Activated naive CD4-positive, alpha-beta T cell treated with anti-CD3 and anti-CD28 coated beads for 36 hours (primary cell): ENCODE data around the gene TPSG1. TPM values are rescaled to one million over a fixed set of nuclear protein-coding genes. Genes with fewer than 3 reads are reported as not detected.
"Not testable (repeated sequence)": the region's sequence is repeated elsewhere in the genome, so short reads cannot be mapped to it uniquely, and the experiment has no call there.

Source experiments
- CTCF ChIA-PET: fragments of 350-600 bp; sonication (Branson Sonifier 250); formaldehyde crosslinking; loops from one replicate; lab custom pipeline; 2021; ENCODE audit warnings: antibody characterized with exemption; lab: Charles Lee
- DNase-seq: peaks from one replicate; pipeline ENCODE4 v3.0.0-alpha.2; 2020
- H3K27ac Mint-ChIP-seq: one replicate; pipeline ENCODE4 v1.8.0; 2021; ENCODE audit warnings: mild to moderate bottlenecking, mixed read lengths
- H3K27me3 Mint-ChIP-seq: one replicate; pipeline ENCODE4 v1.8.0; 2021; ENCODE audit warnings: low read depth, mixed read lengths
- H3K36me3 Mint-ChIP-seq: one replicate; pipeline ENCODE4 v1.8.0; 2021; ENCODE audit warnings: low read depth, mixed read lengths
- H3K4me1 Mint-ChIP-seq: one replicate; pipeline ENCODE4 v1.8.0; 2021; ENCODE audit warnings: low read depth, mixed read lengths
- H3K4me3 Mint-ChIP-seq: one replicate; pipeline ENCODE4 v1.8.0; 2021; ENCODE audit warnings: mild to moderate bottlenecking, moderate library complexity, mixed read lengths
- H3K9me3 Mint-ChIP-seq: one replicate; pipeline ENCODE4 v1.8.0; 2021; ENCODE audit warnings: mixed read lengths
- intact Hi-C: fragments of 100-400 bp; cut with micrococcal nuclease; formaldehyde crosslinking; loops from one replicate; pipeline ENCODE4 v1.15.1; 2023
- total RNA-seq, 2 experiments: library from RNA; stranded (reverse); gene quantifications; one replicate each; pipeline ENCODE4 v1.2.3, GENCODE V29; 2021

TPSG1 gene
- total RNA-seq, 2 experiments from 2014 or later = not detected

DNA sequence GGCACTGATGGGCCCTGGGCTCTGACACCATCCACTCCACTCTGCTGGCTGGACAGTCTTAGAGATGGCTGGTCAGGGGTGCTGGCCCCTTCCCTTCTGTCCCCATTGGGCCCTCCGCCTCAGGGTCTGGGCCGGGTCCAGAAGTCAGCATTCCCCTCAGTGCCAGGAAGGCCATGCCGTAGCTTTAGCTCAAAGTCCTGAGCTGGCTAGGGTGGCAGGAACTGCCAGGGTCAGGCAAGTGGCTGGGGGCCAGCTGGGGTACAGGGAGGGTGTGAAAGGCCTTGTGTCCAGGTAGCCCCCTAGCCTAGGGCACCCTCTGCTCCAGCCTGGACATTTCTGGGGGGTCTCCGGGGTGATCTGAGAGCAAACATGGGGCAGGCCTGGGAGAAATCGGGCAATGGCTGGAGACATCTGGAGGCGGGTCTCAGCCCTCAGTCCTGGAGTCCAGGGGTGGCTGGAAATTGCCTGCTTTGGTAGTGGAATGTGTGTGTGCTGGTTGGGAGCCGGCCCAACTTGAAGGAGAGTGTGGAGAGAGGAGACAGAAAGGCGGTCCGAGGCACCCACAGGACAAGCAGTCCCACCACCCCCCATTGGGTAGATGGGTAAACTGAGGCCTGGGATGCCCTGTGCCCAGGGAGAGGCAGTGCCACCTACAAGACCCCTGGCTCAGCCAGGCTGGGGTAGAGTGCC is 32.5 kb downstream of the TPSG1 start:
- no peaks in the 10 kb centered on the region for H3K36me3 Mint-ChIP-seq
- no peak for DNase-seq
- no peaks in the 10 kb centered on the region for H3K9me3 Mint-ChIP-seq
- CTCF ChIA-PET = no interaction called here
- peaks cover 3% of the 10 kb centered on the region for H3K27me3 Mint-ChIP-seq
- no peaks in the 10 kb centered on the region for H3K4me1 Mint-ChIP-seq
- no peak overlapping the region for H3K27ac Mint-ChIP-seq
- intact Hi-C loops = no loop called here
- H3K4me3 Mint-ChIP-seq = no peak overlapping the region

DNA sequence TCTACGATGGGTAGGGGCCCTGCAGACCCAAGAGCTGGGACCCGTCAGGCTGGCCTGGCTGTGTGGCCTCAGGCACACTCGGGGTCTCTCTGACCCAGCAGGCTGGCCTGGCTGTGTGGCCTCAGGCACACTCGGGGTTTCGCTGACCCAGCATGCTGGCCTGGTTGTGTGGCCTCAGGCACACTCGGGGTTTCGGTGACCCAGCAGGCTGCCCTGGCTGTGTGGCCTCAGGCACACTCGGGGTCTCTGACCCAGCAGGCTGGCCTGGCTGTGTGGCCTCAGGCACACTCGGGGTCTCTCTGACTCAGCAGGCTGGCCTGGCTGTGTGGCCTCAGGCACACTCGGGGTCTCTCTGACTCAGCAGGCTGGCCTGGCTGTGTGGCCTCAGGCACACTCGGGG is 34.3 kb downstream of the TPSG1 start:
- H3K4me3 Mint-ChIP-seq, H3K36me3 Mint-ChIP-seq, H3K9me3 Mint-ChIP-seq, DNase-seq, CTCF ChIA-PET, H3K4me1 Mint-ChIP-seq, H3K27ac Mint-ChIP-seq, intact Hi-C loops, H3K27me3 Mint-ChIP-seq: not testable (repeated sequence)

DNA sequence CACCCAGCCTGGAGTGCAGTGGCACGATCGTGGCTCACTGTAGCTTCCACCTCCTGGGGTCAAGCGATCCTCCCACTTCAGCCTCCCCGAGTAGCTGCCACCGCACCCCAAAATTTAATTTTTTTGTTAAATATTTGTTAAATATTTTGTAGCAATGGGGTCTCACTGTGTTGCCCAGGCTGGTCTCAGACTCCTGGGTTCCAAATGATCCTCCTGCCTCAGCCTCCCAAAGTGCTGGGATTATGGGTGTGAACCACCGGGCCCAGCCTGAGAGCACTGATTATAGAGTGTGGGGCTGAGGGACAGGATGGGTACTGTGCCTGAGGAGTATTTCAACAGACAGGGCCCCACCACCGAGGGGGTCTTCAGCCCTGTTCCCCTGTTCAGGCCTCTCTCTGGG is 35.6 kb downstream of the TPSG1 start:
- CTCF ChIA-PET = no interaction called here
- DNase-seq = no peak
- no peaks in the 10 kb centered on the region for H3K4me1 Mint-ChIP-seq
- H3K9me3 Mint-ChIP-seq = no peaks in the 10 kb centered on the region
- H3K4me3 Mint-ChIP-seq = no peak overlapping the region
- peaks cover 3% of the 10 kb centered on the region for H3K27me3 Mint-ChIP-seq
- no peak overlapping the region for H3K27ac Mint-ChIP-seq
- no peaks in the 10 kb centered on the region for H3K36me3 Mint-ChIP-seq
- intact Hi-C loops = no loop called here

DNA sequence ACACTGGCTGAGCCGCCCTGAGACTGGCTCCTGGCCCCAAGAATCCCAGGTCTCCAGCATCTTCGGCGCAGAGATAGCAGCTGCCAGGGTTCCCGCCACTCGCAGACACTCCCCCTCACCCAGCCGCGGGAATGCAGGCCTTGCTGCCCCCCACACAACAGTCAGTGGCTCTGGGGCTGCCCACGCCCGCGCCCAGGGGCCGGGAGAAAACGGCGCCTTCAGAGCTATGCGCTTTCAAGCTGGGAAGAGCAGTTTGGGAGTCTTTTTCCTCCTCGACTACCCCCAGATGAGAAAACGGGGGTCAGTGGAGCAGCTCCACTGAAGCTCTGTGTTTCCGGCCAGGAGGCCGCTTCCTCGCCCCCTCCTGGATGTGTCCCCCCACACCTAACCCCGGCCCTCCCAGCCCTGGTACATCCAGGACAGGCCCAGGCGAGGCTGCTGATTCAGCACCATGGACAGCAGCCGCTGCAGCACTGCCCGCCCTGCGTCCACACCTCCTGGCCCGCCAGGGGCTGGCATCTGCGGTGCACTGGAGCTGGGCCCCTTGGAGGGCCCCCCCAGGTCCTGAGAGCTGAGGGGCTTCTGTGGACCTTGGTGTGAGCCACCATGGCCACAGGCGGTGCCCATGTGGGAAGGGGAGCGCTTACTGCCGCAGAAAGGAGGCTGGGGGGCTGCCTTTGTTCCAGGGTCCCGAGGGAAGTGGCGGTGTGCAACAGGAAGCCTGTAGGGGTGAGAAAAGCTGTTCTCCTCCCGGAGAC is 36.5 kb downstream of the TPSG1 start:
- Mint-ChIP-seq H3K27ac (no peak overlapping the region), H3K4me3 (no peak overlapping the region), H3K27me3 (peaks cover 3% of the 10 kb centered on the region), H3K9me3 (no peaks in the 10 kb centered on the region), H3K36me3 (no peaks in the 10 kb centered on the region), H3K4me1 (no peaks in the 10 kb centered on the region)
- peak; percentile 57 for DNase-seq
- intact Hi-C loops = no loop called here
- CTCF ChIA-PET = no interaction called here

DNA sequence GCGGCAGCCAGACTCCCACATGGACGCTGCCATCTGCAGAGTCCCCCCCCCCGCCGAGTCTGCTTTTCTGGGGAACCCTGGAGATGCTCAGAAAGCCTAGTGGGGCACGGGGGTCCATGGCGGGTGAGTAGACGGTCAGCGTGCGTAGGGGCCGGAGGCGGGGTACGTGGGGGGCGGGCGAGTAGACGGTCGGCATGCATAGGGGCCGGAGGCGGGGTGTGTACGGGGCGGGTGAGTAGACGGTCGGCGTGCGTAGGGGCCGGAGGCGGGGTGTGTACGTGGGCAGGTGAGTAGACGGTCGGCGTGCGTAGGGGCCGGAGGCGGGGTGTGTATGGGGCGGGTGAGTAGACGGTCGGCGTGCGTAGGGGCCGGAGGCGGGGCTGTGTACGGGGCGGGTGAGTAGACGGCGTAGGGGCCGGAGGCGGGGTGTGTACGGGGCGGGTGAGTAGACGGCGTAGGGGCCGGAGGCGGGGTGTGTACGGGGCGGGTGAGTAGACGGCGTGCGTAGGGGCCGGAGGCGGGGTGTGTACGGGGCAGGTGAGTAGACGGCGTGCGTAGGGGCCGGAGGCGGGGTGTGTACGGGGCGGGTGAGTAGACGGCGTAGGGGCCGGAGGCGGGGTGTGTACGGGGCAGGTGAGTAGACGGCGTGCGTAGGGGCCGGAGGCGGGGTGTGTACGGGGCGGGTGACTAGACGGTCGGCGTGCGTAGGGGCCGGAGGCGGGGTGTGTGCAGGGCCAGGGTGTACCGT is 39.4 kb downstream of the TPSG1 start:
- H3K27me3 Mint-ChIP-seq, H3K4me1 Mint-ChIP-seq, intact Hi-C loops, DNase-seq, H3K36me3 Mint-ChIP-seq, H3K9me3 Mint-ChIP-seq, CTCF ChIA-PET, H3K27ac Mint-ChIP-seq, H3K4me3 Mint-ChIP-seq: not testable (repeated sequence)

DNA sequence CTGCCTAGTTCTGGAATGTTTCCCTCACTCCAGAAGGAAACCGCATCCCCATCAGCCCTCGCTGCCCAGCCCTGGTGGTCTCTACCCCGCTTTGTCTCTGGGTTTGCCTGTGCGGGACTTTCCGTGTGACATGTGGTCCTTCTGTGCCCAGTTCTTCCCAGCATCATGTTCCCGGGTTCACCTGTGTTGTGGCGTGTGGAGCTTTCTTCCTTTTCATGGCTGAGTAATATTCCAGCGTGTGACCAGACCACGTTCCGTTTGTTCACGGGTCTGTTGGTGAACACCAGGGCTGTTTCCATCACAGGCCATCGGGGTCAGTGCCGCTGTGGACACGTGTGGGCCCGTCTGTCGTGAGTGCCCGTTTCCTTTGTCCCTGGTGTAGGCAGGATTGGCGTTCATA is 40.1 kb downstream of the TPSG1 start:
- H3K4me3 Mint-ChIP-seq = no peak overlapping the region
- no peaks in the 10 kb centered on the region for H3K4me1 Mint-ChIP-seq

DNA sequence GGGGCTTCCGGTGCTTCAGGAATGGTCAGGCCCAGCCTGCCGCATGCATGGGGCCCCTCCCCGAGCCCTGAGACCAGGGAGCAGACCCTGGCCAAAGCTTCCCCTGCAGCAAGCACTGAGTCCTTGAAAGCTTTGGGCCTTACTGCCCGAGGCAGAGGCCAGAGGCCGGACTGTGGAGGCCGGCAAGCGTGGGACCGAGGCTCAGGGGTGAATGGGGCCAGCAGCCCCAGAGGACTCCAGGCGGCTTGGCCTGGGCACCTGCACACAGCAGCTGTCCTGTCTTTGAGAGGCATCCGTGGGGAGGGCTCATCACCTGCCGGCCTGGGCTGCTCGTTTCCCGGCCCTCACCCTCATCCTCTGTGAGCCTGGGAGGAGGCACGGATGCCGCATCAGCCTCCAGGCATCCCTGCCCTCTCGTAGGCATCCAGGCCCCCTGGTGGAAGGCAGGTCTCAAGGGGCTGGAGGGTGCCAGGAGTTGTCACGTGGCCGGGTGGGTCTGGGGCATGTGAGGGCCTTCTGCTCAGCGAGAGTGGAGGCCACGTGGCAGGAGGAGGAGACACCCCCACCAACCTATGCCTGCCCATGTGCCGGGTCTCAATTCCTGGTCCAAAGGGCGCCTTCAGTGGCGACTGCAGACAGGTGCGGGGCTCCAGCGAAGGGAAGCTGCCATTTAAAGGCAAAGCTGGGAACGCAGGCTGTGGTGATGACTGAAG is 40.8 kb downstream of the TPSG1 start:
- CTCF ChIA-PET = interaction anchor here (0.6 kb wide), 1 partner anchor 472 kb away, joined by 3 read pairs; no protein-coding TSS in a partner anchor
- no peaks in the 10 kb centered on the region for H3K4me1 Mint-ChIP-seq
- H3K27ac Mint-ChIP-seq = no peak overlapping the region
- peaks cover 7% of the 10 kb centered on the region for H3K27me3 Mint-ChIP-seq
- H3K4me3 Mint-ChIP-seq = no peak overlapping the region
- intact Hi-C loops = no loop called here
- DNase-seq = no peak
- H3K36me3 Mint-ChIP-seq = no peaks in the 10 kb centered on the region
- H3K9me3 Mint-ChIP-seq = no peaks in the 10 kb centered on the region

More for the DNA sequence above, 40.1 kb downstream of the TPSG1 start:
- intact Hi-C loops = no loop called here
- H3K27me3 Mint-ChIP-seq = peaks cover 7% of the 10 kb centered on the region
- DNase-seq = no peak
- CTCF ChIA-PET = interaction anchor here (0.6 kb wide), 1 partner anchor 472 kb away, joined by 3 read pairs; no protein-coding TSS in a partner anchor
- H3K9me3 Mint-ChIP-seq = no peaks in the 10 kb centered on the region
- H3K36me3 Mint-ChIP-seq = no peaks in the 10 kb centered on the region
- H3K27ac Mint-ChIP-seq = no peak overlapping the region

DNA sequence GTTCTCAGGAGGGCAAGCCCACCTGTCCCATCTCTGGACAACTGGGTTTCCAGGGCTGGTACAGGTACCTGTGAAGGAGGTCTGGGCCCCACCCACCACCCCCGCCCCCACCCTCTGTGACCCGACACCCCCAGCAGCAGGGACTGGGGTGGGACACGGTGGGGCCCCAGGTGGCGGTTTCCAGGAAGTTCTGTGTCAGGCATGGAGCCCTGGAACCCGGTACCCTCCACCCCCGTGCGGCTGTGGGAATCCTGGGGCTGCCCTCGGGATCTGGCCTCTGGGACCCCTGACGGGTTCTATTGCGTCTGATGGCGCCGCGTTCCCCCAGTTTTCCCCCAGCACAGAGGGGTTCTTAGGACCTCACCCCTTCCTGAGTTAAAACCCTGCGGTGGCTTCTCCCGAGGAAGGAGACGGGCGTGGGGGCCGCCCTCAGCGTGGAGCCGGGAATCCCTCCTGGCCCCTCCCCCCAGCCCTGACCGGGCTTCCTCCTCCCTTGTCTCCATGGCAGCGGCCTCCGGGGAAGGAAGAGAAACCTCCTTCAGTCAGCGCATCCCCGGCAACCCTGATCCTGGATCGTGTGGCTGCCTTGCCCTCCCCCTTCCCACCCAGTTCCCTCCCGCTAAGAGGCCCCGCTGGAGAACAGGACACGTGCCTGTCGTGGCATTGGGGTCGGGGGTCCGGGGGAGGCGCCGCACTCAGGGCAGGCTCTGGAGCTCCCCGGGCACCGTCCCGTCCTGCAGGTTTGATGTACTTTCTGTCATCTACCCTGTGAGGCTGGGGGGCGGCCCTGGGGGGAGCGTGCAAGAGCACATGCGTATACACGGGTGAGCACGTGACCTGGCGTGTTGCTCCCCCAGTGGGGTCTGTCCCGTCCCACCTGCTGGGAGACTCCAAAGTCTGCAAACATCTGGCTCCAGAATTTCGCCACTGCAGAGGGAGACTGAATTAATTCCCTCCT is 41.8 kb downstream of the TPSG1 start:
- Mint-ChIP-seq H3K9me3 (no peaks in the 10 kb centered on the region), H3K27ac (no peak overlapping the region), H3K27me3 (peaks cover 7% of the 10 kb centered on the region), H3K4me3 (no peak overlapping the region), H3K4me1 (no peaks in the 10 kb centered on the region), H3K36me3 (no peaks in the 10 kb centered on the region)
- CTCF ChIA-PET = no interaction called here
- intact Hi-C loops = no loop called here
- DNase-seq = no peak

DNA sequence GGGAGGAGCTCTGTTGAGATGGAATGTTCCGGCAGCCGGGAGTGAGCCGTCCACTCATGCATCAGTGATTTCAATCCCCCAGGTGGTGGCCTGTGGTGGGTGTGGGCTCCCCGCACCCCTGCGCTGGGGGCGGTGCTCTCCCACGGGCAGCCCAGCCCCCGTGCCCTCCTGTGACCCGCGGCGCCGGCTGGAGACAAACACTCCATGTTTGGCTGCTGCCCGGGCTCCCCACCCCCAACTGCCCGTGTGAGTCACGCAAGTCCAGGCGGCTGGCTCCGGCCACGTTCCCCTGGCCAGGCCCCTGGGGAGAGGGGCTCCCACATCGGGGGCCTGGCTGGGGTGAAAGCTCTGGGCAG is 42.8 kb downstream of the TPSG1 start:
- CTCF ChIA-PET = no interaction called here
- no peak for DNase-seq
- intact Hi-C loops = no loop called here
- Mint-ChIP-seq H3K4me1 (no peaks in the 10 kb centered on the region), H3K36me3 (no peaks in the 10 kb centered on the region), H3K27me3 (peaks cover 4% of the 10 kb centered on the region), H3K4me3 (no peak overlapping the region), H3K9me3 (no peaks in the 10 kb centered on the region), H3K27ac (no peak overlapping the region)

DNA sequence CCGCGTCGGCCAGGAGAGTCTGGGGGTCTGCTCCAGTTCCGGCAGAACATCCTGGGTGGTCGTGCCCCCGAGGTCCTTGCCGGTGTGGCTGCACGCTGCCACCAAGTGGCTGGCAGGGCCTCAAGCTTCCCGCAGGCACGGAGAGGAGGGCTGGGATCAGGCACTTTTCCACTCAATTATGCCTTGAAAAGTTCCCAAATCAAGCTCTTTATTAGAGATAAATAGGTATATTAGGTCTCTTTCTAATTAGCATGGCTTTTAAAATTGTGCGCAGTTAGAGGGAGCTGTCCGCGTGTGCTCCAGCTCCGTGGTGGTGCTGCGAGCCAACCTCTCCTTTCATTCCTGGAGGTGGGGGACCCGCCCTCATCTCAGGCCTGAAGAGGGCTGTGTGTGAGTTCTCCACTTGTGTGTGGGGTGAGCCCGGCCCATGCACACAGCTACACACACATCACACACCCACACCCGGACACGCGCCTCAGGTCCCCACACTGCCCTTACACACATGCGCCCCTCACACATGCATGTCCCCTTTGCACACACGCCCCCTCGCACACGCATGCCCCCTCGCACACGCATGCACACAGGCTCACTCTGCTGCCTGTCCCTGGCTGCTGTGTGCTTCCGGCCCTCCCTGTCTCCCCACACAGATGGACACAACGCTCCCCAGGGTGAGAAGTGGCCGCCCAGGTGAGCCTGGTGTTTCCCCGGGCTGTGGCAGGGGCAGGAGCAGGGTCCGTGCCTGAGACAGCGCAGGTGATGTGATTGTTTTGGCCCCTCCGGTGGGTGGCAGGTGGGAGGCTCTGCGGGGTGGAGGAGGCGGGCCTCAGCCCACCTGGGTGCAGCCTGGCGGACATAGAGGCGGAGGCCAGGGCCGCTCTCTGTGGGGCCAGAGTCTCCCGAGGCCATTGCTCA is 43.4 kb downstream of the TPSG1 start:
- no peak overlapping the region for H3K4me3 Mint-ChIP-seq
- CTCF ChIA-PET = no interaction called here
- no peaks in the 10 kb centered on the region for H3K9me3 Mint-ChIP-seq
- H3K27me3 Mint-ChIP-seq = peaks cover 4% of the 10 kb centered on the region
- no peaks in the 10 kb centered on the region for H3K4me1 Mint-ChIP-seq
- no peak for DNase-seq
- H3K36me3 Mint-ChIP-seq = no peaks in the 10 kb centered on the region
- intact Hi-C loops = no loop called here
- no peak overlapping the region for H3K27ac Mint-ChIP-seq
